AML-193 (cell line): ENCODE results near the gene EVI2B.
A peak's percentile ranks its signal among the peaks of the same experiment; 100 is the strongest.
"Not testable (repeated sequence)": the region's sequence is repeated elsewhere in the genome, so short reads cannot be mapped to it uniquely, and the experiment has no call there.

Experiments
- DNase-seq, 2 experiments: peaks; one replicate each; lab custom pipeline; 2025; lab: John Stamatoyannopoulos, UW

EVI2B gene, protein sequence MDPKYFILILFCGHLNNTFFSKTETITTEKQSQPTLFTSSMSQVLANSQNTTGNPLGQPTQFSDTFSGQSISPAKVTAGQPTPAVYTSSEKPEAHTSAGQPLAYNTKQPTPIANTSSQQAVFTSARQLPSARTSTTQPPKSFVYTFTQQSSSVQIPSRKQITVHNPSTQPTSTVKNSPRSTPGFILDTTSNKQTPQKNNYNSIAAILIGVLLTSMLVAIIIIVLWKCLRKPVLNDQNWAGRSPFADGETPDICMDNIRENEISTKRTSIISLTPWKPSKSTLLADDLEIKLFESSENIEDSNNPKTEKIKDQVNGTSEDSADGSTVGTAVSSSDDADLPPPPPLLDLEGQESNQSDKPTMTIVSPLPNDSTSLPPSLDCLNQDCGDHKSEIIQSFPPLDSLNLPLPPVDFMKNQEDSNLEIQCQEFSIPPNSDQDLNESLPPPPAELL

DNA sequence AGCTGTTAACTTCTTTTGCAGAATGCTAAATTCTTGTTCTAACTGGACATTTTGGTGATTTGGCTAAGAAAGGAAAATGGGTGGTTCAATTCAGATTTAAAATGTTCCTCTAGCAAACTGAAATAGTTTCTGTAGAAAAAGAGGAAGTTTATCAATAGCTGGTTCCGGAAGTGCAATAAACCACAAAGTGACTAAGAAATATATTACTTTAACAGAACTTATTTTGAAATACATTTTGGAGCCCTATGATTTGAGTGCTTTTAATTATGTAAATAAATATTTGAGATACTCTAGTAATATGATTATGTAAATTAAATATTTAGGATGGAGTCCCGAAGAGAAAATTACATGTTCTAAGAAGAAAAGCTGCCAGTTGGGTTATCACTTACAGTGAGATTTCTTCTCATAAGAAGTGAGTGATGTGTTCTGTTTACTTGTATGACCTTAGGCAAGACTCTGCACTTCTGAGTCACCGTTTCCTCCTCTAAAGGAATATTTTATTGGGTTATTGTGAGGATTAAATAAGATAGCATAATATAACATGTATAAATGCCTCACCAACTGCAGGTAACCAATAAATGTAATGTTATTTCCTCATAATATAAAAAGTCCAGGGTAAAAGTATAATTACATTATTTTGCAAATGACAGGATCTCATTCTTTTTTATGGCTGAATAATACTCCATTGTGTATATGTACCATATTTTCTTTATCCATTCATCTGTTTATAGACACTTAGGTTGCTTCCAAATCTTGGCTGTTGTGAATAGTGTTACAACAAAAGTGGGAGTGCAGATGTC lies at the start of gene EVI2B:
EVI2B (minus strand) TSS at position 73 of the 800 bp plus-strand sequence. CDS start 8,445 bp downstream, outside the sequence.
- peak; percentile 78 to 86 for DNase-seq

DNA sequence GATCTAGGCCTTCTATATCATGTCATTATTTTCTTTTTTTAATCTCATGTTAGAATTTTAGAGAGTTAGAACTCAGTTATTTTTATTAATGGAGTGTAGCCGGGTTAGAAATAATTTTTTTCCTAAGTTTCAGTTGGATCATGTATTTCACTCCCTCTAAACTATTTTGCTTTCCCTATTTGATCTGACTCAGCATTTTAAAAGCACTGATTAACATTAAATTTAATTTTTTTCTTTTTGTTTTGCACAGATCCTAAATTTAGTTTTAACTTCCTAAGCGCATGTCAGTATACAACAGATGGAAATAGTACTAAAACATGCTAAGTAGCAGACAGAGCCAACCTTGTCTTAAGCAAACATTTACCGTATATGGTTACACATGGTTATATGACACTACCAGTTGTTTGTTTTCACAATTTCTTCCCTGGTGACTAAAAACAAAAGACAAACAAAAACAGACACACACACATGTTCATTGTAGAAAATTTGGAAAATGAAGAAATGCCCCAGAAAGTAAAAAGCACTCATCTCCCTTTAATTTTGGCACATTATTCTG lies 44.1 kb upstream of the EVI2B start:
- DNase-seq, result no peak

DNA sequence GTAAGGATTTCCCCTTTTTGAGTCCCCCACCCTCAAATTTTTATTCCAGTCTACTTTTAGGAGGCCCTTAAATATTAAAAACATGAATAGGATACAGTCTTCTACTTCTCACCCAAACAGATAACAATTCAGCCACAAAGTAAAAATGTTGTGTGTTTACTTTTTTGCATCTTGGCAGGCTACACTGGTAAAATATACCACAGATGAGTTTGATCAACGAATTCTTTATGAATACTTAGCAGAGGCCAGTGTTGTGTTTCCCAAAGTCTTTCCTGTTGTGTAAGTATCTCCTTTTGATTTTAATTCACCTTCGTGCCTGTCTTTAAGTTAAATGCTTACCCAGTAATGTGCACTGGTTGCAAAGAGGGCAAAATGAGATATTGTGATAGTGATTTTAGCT lies 43.2 kb upstream of the EVI2B start:
- no peak for DNase-seq

DNA sequence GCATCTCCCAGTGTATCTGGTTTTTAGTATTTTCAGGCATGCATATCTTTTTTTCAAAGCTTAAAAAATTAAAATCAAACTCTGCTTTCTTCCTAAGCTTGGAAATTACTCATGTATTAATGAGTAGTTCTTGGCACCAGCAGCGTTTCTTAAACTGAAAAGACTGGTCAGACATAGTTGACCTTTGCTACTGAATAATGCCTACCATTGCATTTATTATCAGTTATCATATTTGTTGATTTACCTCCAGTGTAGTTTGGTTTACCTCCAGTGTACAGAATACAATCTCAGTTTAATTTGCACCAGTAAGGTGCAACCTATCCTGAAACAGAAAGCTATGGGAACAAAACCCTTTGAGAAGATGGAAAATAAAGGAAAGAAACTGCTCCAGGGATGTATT lies 42.1 kb upstream of the EVI2B start:
- no peak for DNase-seq

DNA sequence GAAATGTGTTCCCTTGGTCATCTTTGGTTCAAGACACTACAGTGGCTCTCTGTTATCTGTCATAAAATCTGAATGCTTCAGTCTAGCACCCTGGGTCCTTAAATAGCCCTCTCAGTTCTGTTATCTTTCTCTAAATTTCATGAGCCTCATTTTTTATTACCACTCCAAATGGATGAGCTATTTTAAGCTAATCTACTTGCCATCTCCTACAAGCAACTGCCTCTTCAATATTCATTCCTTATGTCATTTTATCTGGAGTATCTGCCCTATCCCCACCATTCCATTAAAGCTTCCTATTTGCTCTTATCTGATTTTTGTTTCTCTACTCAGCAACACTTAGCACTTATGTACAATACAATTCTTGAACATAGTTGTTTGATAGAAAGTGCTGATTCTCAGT lies 35.6 kb upstream of the EVI2B start:
- DNase-seq, result no peak

DNA sequence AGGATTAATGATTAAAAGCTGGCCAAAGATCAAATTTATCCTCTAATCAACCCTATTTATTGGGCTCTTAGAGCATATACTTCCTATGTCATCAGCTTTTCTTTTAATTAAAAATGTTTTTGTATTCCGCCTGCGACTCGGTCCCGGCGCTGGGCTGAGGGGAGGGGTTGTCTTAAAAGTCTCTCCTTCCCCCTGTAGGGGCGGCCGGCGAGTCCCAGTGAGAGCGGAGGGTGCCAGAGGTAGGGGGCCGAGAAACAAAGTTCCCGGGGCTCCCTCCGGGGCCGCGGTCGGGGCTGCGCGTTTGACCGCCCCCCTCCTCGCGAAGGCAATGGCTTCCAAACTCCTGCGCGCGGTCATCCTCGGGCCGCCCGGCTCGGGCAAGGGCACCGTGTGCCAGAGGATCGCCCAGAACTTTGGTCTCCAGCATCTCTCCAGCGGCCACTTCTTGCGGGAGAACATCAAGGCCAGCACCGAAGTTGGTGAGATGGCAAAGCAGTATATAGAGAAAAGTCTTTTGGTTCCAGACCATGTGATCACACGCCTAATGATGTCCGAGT lies 31.4 kb upstream of the EVI2B start:
- not testable (repeated sequence) for DNase-seq

DNA sequence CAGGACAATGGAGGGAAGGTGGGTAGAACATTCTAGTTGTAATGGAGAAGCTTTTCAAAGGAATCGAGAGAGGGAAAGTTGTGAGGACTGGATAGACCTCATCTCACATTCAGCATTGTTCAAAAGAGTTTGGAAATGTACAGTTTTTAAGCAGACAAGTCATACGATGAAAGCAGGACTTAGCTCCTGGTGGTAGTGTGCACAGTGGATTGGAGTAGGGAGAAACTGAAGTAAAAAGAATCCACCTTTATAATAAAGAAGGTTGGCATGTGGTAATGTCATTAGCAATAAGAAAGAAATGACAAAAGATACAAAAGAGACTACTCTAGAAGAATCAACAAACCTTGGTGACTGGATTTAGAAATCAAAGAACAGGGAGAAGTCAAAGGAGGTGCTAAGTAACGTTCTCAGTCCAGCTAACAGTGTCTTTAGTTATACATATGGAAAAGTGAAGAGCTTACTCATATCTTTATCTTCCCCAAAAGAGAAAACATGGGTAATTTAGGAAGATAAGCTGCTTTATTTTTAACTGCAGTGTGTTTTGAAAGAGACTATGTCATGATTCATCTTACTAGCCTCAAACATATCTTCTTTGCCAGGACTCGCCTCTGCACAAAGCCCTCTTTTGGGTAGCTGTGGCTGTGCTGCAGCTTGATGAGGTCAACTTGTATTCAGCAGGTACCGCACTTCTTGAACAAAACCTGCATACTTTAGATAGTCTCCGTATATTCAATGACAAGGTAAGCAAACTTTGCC lies 26.2 kb upstream of the EVI2B start:
- no peak for DNase-seq

DNA sequence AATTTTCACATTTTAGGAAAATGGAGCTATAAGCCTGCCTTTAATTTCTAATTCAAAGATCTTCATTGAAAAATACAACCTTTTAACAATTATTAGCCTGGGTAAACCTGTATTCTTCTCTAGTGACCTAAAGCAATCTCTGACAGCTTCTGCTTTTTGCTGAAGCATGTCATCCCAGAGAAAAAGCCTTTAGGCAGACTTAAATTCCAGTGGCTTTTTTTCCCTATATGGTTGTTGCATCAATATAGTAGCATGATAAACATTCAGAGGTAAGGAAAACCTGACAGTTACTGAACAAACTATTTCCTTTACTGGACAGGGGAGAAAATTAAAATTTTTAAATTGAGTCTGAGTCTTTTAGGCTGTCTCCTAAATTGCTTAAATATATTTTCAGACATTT lies 15.4 kb upstream of the EVI2B start:
- no peak for DNase-seq

DNA sequence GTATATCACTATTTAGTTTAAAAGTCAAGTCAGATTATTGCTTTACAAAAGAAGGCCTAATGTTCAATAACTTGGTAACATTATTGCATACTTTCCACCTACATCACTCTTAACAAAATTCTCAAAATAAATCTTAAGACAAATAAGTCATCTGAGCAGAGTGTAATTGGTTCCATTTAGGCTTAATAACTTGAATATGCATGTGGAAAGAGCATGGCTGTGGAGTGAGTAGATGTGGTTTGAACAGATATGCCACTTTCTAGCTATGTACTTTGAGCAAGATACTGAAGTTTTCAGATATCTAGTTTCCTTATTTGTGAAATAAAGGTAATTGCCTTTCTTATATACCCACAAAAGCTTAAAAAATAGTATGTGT lies 14.3 kb upstream of the EVI2B start:
- no peak for DNase-seq

DNA sequence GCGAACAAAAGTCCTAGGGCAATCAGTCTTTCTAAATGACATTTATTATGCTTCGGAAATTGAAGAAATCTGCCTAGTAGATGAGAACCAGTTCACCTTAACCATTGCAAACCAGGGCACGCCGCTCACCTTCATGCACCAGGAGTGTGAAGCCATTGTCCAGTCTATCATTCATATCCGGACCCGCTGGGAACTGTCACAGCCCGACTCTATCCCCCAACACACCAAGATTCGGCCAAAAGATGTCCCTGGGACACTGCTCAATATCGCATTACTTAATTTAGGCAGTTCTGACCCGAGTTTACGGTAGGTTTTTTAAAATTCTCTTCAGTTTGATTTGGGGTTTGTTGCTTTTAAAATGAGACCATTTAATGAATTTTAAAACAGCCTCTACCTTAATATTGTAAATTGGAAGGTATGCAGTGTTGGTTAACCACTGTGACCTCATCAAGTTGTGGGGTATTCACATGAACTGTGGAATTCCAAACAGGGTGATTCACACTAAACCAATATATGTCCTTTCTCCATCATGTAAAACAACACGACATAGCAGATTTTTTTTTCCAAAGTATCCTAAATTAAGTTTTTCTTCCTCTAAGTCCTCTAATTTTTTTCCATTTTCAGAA lies 13.8 kb upstream of the EVI2B start:
- no peak for DNase-seq

DNA sequence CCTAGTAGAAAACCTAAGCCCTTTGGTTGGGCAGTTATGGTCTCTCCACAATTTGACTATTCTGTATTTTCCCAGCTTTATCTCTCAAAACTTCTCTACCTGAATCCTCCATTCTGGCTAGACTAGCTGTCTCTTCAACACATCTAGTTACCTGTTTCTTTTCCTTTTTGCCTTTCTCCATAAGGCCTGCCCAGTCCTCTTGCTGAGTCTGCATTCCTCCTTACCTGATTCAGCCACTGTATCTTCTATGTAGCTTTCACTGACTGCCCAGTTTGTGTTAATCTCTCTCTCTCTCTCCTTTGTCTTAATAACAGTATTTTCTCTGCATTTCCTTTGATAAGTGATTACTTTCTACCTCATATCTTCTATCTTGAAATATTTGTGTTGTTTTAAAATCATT lies 9.7 kb upstream of the EVI2B start:
- no peak for DNase-seq

DNA sequence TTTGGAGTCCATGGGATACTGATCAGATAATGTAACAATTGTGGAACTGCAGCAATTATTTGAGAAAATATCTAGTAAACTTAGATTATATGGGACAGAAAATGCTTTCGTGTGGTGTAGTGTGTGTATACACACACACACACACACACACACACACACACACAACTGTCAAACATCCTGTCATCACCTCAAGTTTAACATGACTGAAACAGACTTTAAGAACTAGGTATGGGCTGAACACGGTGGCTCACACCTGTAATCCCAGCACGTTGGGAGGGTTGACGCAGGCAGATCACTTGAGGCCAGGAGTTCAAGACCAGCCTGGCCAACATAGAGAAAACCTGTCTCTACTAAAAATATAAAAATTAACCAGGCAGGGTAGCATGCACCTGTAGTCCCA lies 8.1 kb upstream of the EVI2B start:
- no peak for DNase-seq

DNA sequence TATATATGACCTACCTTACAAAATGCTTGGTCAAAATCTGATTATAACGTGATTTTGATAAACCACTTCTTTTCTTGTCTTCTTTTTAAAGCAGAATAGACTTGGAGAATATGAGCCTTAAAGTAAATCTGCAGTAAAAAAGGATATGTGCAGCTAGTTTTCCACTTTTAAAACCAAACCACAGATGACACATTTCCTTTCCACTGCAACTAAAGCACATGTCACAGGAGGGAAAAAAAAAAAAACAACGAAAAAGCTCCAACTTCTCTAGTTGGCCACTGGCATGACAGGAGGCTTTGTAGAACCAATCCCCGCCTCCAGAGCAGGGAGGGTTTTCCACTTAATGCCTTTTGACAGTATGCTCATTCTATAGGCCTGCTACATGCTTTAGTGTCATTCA lies 7.6 kb upstream of the EVI2B start, which contains the start of gene EVI2A:
EVI2A (minus strand) TSS at position 142 of the 400 bp plus-strand sequence. CDS start 2,609 bp downstream, outside the sequence.
- peak; percentile 67 to 73 for DNase-seq

DNA sequence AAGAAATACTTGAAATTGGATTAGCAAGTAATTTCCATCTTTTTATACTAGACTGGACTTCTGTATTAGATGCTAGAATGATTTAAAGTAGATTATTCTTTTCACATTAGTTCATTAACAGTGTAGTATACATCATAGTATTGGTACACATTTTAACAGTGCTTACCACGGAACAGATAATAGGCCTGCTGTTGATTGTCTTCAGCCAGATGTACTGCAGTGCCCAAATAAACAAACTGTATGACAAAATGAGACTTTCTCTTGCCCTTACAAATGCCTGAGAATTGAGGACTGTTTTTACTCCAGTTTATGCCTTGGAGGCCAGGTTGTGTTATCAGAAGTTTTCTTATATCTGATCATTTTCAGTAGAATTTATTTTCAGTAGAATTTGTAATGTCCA lies 6.9 kb upstream of the EVI2B start:
- DNase-seq, result no peak

DNA sequence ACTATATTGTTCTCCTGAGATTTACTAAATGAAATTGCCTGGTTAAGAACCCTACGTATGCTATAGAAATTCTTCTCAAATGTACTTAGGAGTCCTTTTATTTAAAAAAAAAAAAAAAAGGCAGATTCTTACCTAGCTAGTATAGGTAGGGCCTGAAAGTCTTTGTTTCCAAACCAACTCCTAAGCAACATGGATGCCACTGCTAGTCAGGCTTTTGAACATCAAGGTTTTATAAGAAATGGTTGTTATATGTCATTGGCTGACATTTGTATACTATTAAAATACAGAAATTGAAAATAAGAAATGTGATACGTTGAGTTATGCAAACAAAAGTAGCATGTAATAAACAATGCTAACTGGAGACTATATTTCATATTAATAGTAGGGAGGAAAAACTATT lies 6.4 kb upstream of the EVI2B start:
- no peak for DNase-seq

DNA sequence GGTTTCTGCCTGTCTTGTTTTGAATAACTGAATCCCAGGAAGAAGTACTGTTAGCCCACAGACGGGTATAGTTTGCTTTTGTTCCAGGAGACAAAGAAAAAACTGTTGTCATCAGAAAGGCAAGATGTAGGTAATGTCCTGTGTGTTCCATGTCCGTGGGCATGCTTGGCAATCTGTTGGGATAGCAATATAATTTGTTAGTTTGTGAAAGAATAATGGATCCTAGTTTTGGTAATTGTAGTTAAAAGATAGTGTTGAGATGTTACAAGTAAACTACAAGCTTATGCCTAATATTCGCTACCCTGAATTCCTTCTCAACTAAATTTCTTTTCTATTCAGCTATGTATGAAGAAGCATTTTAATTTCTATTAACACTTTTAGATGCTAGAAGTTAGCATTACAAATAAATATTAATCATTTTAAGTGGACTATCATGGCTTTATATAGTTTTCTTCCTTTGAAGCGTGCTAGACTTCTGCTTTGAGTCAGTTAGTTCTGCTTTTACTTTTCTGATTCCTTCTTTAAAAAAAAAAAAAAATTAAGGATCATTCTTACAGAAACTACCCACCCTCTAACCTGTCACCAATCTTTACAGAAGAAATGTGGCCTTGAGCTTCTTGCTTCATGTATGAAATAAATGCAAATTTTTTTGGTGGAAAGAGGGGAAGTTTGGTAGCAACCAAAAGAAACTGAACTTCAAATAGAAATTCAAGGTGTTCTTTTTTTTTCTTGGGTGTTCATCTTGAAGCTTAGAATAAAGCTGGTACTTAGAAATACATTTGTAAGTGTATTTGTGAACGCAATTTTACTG lies 5.2 kb upstream of the EVI2B start:
- peak in 1 of 2 experiments; percentile 39 for DNase-seq

DNA sequence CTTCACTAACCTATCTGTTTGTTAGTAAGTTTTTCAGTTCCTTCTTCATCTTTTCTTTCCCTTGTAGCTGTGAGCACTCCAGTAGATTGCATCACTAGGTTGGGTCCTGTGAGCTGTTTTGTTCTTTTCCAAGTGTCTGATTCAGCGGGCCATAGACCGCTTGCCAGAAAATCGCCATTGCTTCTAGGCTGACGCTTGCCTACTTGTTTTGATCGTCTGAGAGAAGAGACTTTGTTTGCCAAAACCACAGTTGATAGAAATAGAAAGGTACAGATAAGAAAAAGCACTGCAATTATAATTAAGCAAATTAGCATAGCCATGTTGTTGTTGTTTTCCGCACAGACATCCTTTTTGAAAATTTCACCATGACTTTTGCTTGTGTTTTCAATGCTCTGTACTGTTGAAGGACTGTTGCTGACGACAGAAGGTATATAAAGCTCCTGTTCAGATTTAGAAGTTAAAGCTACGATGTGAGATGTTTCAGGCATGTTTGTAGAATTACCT lies 4.5 kb upstream of the EVI2B start:
- DNase-seq, result peak; percentile 26 to 38

DNA sequence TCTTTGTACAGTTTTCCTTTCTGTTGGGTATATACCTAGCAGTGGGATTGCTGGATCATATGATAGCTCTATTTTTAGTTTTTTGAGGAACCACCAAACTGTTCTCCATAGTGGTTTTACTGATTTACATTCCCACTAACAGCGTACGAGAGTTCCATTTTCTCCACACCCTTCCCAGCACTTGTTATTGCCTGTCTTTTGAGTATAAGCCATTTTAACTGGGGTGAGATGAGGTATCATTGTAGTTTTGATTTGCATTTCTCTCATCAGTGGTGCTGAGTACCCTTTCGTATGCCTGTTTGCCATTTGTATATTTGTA lies 887 bp upstream of the EVI2B start:
- DNase-seq, result no peak

DNA sequence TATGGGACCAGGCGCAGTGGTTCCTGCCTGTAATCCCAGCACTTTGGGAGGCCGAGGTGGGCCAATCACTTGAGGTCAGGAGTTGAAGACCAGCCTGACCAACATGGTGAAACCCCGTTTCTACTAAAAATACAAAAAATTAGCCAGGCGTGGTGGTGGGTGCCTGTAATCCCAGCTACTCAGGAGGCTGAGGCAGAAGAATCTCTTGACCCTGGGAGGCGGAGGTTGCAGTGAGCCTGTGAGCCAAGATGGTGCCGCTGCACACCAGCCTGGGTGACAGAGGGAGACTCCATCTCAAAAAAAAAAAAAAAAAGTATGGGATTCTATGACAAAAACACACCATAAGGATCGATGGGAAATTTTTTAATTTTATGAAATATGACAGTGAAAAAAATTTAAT lies 1.6 kb downstream of the EVI2B start:
- DNase-seq, result not testable (repeated sequence)

DNA sequence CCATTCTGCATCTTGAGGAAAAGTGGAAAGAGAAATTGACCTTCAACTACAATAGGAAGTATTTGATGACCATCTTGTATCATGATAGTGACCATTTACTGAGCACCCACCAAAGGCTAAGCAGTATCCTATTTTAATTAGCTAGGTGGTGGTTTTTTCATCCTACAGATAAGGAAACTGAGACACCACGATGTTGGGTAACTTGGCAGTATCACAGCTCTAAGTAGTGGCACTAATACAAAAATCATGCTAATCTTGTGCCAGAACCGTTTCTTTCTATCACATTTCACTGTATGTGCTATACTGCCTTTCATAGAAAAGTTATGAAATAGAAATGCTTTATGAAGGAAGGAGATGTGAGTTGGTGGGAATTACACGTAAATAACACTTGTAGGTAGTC lies 2.3 kb downstream of the EVI2B start:
- no peak for DNase-seq
